Right ventricle myocardium superior (tissue), 1 donor: ENCODE data around the gene E2F2. TPM values are rescaled to one million over a fixed set of nuclear protein-coding genes. Genes with fewer than 3 reads are reported as not detected.

ENCODE experiments used
- ATAC-seq: fragments of 200-7000 bp; cut with Tn5 transposase; one replicate; pipeline ENCODE4 v1.9.1; 2020; ENCODE audit warnings: mild to moderate bottlenecking; ENCODE audit not compliant: poor library complexity
- DNase-seq: peaks from one replicate; pipeline ENCODE4 v3.0.0-alpha.2; 2020
- intact Hi-C: fragments of 100-400 bp; cut with DNase I; formaldehyde crosslinking; loops from one replicate; pipeline ENCODE4 v1.11.2; 2022
- total RNA-seq: library from RNA; stranded (reverse); fragmentation: NEBNext Ultra II Directional; extraction: Animal tissue kit (Norgen Biotek cat#: 25700); gene quantifications from one replicate; pipeline ENCODE4 v1.2.1, GENCODE V29; 2021
- donor health status: DM: no; HTN: yes; CAD: no; lungs with severe emphysema.

The E2F2 gene
- total RNA-seq, 1 donor from 2014 or later: 0.35 TPM

GRCh38 chr1:23477359-23478144, 53.5 kb downstream of the E2F2 start:
- intact Hi-C loops: no loop called here
- ATAC-seq (no peak), DNase-seq (no peak)

GRCh38 chr1:23475641-23476040, 55.4 kb downstream of the E2F2 start:
- intact Hi-C loops: no loop called here
- ATAC-seq (no peak), DNase-seq (no peak)

- intact Hi-C loops: no loop called here
- DNase-seq: no peak
- no peak for ATAC-seq
These were observed 55.9 kb downstream of the E2F2 start for GRCh38 chr1:23475134-23475628.

- no peak for DNase-seq
- no peak for ATAC-seq
- intact Hi-C loops: no loop called here
These were observed 57.8 kb downstream of the E2F2 start for GRCh38 chr1:23473037-23473800.

DNA sequence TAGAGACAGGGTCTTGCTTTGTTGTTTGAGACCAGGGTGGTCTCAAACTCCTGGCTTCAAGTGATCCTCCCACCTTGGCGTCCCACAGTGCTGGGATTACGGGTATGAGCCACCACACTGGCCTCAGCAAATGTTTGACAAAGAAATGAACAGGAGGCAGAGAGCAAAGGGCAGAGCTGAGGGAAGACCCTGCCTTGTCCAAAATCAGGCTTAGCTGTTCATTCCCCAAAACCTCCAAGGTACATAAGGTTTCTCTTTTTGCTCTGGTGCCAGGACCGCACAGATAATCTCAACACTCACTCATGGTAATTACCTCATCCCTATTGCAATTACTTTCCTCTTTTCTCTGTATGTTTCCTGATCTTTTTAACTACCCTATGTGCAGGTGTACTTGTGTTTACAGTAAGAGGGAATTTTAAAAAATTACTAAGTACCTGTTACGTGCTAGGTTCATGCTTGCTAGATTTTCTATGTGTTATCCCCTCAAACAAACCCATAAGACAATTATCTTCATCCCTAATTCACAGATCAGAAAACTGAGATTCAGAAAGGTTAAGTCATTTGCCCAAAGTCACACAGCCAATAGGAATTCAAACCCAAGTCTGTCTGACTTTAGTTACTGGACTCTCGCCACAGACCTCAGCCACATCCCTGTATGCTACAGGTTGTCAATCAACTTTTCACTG, 58.5 kb downstream of the E2F2 start:
- no peak for ATAC-seq
- intact Hi-C loops: no loop called here
- no peak for DNase-seq

GRCh38 chr1:23471473-23472075, 59.5 kb downstream of the E2F2 start:
- intact Hi-C loops: no loop called here
- DNase-seq (no peak), ATAC-seq (no peak)

DNA sequence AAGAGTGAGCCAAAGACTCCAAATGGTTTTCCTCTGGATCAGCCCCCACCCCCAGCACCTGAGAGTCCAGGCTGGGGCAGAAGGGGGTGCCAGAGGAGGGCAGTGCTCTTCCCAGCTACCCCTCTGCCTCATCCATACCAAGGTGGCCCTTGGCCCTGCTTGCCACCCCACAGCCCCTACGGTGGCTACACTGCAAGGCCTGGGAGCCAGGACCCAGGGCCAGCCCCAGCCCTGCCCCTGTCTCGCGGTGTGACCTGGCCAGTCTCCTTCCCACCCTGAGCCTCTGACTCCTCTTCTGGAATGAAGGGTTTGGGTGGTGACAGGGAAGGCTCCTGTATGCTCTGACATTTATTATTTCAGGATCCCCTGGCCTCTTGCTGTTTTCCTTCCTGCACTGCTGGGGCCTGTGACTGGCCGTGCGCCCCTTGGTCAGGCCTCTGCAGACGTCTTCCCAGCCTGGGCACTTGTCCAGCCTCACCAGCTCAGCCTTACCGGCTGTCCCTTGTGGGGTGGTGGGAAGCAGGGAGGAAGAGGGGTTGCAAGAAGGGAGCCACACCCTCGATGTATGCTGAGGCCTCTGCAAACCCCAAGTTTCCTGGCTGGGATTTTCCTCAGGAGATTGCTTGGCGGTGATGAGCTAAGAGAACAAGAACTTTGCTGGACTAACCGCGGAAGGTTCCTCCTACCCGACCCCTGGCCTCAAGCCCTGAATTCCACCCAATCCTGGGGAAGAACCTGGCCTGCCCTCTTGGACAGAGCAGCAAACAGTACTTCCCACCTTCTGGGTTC, 60.6 kb downstream of the E2F2 start:
- peak; percentile 81 for DNase-seq
- ATAC-seq: peak; percentile 61
- intact Hi-C loops: no loop called here

DNA sequence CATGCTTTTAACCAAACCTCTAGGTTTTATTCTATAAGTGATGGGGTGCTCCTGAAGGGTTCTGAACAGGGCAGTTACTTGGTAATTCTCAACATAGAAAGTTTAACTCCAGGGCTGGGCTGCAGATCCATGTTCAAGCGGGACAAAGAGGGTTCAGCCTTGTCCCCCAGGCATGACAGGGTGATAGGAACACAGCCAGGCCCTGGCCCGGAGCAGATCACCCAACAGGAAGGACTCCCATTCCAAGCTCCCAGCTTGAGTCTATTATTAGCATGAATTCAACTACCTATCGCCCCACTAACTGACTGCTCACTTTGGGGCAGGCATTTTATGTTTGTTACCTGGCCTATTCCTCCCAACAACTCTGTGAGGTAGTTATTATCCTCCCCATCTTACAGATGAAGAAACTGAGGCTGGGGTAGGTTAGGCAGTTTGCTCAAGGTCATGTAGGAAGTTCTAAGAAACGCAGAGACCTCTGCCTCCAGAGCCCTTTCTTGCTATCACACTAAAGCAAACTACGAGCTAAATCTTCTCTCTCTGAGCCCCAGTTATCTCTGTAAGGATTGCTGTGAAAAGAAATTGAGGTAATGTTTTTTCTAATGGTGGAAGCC, 61.6 kb downstream of the E2F2 start:
- intact Hi-C loops: no loop called here
- DNase-seq: peak; percentile 58
- peak; percentile 53 for ATAC-seq

- ATAC-seq (no peak), DNase-seq (no peak)
- intact Hi-C loops: no loop called here
These were observed 64.5 kb downstream of the E2F2 start for GRCh38 chr1:23466423-23466989.

- ATAC-seq: no peak
- intact Hi-C loops: no loop called here
- DNase-seq: no peak
These were observed 67.7 kb downstream of the E2F2 start for GRCh38 chr1:23463286-23463685.

GRCh38 chr1:23462766-23463165, 68.3 kb downstream of the E2F2 start:
- no peak for DNase-seq
- intact Hi-C loops: no loop called here

GRCh38 chr1:23461050-23461449, 70.0 kb downstream of the E2F2 start:
- DNase-seq (no peak), ATAC-seq (no peak)
- intact Hi-C loops: no loop called here

More at GRCh38 chr1:23462766-23463165, 68.3 kb downstream of the E2F2 start:
- ATAC-seq: no peak

- ATAC-seq (no peak), DNase-seq (no peak)
- intact Hi-C loops: no loop called here
These were observed 70.5 kb downstream of the E2F2 start for GRCh38 chr1:23460519-23460918.

GRCh38 chr1:23459338-23459757, 71.7 kb downstream of the E2F2 start:
- ATAC-seq (no peak), DNase-seq (no peak)
- intact Hi-C loops: no loop called here
